ENCODE results near the gene PDXDC1.
"Not testable (repeated sequence)": the region's sequence is repeated elsewhere in the genome, so short reads cannot be mapped to it uniquely, and the experiment has no call there.

The PDXDC1 gene

DNA sequence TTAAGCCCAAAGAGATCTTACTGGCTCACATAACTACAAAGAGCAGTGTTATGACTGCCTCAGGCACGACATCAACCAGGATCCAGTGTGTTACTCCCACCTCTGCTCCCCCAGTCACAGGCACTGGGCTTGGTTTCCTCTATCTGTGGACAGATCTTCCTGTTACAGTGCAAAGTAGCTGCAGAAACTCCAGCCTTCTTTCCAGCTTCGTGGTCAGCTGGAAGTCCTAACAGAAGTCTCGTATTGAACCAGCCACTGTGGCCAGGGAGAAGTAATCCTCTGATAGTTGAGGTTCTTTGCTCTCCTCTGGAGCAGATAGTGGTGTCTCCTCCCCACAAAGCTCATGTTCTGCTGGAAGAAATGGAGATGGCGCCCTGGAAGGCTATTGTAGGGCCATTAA is 41.5 kb downstream of the PDXDC1 start:
- not testable (repeated sequence) for DNase-seq

DNA sequence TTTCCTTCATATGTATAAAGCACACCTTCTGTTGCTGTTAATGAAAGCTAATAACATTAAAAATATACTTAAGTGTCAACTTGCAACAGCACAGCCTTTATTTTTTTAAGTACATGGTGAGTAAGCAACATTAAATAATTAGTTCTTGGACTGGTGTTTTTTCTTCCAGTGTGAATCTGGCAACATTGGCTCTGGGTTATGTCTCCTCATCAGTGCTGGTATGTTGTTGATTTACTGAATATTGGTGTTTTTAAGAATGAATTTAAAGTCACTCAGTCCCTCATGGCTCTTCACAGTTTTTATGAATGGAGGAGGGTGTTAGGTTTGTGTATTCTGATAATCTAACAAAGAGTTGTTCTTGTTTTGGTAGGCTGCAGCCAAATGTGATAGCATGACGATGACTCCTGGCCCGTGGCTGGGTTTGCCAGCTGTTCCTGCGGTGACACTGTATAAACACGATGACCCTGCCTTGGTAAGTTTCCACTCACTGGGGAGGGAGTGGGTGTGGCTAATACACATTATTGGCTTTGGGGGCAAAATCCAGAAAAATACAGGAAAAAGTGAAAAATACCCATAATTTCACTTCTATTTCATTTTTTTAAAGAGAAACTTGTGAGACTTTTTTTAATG is 42.2 kb downstream of the PDXDC1 start:
- DNase-seq = not testable (repeated sequence)

GRCh38 chr16:15021429-15021828 is 46.6 kb downstream of the PDXDC1 start:
- not testable (repeated sequence) for DNase-seq

GRCh38 chr16:15022194-15022593 is 47.4 kb downstream of the PDXDC1 start:
- peak; percentile 10 for DNase-seq

GRCh38 chr16:15023381-15024077 is 48.7 kb downstream of the PDXDC1 start:
- not testable (repeated sequence) for DNase-seq

- DNase-seq = not testable (repeated sequence)
Observed at GRCh38 chr16:15024858-15025199, 50.0 kb downstream of the PDXDC1 start.

DNA sequence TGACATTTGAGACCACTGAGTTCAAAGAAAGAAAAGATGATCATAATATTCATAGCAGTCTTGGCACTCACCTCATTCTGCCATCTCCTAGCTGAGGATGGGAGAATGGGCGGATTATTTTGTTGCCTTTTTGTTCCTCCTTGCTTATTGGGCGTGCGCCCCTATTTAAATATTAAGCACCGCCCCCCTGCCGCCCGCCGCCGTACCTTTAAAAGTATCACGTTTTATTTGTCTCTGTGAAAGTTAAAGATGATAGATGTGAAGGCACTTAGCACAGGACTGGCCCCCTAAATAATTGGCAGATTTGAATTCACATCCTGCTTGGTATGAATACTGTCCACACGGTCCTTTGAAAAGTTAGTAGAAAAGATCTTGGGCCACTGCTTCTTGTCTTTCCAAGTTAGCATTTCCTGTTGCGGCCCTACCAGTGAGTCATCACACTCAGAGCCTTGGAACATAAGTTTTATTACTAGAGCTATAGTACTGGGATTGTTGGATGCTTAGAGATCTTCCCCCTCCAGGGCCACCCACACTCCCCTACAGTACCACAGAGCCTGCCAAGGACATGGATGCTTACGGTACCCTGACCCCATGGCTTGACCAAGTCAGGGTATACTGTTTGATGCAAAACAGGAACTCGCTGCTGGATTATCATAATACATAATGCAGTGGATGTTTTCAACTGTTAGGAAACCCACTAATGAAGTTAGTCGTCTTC is 50.6 kb downstream of the PDXDC1 start:
- DNase-seq = not testable (repeated sequence)

DNA sequence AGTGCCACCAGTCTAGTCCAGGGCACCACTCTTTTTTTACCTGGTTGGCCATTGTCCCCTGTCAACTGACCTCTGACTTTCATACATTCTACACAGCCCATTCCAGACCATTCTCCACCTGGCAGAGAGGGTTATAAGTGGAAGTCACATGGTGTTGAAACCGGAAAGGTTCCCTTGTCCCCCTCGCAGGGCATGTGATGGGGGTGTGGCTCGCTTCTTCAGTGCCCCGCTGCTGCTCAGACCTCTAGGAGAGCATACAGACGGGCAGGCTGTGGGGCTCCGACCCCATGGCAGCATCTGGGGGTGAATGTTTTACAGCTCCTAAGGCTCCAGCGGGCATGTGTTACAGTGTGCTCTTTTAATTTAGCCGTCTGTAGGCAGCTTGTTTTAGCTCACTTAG is 52.2 kb downstream of the PDXDC1 start:
- DNase-seq = not testable (repeated sequence)

DNA sequence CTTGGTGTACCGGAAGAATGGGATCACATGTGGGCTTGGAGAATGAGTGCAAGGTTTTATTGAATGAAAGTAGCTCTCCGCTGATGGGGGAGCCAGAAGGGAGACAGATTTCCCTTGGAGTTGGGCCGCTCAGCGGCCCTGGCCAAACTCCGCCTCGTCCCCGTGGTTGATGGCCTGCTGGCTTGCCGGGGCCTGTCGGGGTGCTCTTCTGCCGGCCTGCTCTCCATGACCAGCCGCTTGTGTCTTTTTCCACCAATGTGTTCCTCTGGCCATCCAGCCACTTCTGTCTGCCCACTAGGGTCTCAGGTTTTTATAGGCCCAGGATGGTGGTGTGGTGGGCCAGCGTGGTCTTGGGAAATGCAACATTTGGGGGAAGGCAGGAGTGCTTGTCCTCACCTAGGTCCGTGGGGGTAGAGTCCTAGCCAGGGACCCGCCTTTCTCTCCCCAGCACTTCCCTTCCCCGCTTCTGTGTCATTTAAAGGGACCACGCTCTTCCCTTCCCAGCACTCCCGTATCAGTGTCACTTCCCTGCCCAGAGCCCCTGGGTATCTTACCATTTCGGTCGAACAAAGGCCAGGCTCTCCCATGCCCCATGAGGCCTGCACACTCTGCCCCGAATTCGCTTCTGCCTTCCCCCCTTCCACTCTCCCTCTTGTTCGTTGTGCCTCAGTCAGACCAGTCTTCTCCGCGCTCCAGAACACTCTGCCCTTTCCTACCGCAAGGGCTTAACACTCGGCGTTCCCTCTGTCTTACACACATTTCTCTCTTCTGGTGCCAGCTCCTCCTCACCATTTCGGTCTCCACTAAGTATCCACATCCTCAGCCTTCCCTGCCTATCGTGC is 52.9 kb downstream of the PDXDC1 start:
- not testable (repeated sequence) for DNase-seq

GRCh38 chr16:15028345-15028715 is 53.5 kb downstream of the PDXDC1 start:
- not testable (repeated sequence) for DNase-seq

- DNase-seq = not testable (repeated sequence)
Observed at GRCh38 chr16:15028801-15029698, 54.2 kb downstream of the PDXDC1 start.

DNA sequence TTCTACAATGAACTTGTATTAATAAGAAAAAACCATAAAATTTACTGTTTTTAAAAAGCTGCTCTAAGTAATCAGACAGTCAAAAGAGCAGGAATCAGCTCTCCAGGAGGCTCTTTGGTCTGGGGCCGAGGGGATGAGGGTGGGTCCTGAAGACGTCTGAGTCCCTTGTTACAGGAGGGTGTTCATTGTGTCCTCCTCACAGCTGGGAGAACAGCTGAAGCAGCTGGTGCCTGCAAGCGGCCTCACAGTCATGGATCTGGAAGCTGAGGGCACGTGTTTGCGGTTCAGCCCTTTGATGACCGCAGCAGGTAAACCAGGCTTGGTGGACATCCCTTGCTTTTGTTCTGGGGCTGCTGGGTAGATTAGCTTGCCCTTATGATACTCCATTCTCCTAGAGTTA is 54.9 kb downstream of the PDXDC1 start:
- not testable (repeated sequence) for DNase-seq

- DNase-seq = no peak
Observed at GRCh38 chr16:15031179-15031578, 56.4 kb downstream of the PDXDC1 start.

DNA sequence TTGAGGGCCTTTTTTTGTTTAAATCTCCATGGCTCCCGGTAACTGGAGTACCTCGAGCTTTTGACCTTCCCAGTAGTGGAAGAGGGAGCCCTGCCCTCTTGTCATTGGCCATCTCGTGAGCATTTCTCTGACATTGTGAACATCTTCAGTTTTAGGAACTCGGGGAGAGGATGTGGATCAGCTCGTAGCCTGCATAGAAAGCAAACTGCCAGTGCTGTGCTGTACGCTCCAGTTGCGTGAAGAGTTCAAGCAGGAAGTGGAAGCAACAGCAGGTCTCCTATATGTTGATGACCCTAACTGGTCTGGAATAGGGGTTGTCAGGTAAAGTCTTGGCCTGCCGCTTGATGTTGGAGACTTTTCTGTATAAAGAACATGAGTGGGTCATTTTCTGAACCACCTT is 56.8 kb downstream of the PDXDC1 start:
- no peak for DNase-seq

DNA sequence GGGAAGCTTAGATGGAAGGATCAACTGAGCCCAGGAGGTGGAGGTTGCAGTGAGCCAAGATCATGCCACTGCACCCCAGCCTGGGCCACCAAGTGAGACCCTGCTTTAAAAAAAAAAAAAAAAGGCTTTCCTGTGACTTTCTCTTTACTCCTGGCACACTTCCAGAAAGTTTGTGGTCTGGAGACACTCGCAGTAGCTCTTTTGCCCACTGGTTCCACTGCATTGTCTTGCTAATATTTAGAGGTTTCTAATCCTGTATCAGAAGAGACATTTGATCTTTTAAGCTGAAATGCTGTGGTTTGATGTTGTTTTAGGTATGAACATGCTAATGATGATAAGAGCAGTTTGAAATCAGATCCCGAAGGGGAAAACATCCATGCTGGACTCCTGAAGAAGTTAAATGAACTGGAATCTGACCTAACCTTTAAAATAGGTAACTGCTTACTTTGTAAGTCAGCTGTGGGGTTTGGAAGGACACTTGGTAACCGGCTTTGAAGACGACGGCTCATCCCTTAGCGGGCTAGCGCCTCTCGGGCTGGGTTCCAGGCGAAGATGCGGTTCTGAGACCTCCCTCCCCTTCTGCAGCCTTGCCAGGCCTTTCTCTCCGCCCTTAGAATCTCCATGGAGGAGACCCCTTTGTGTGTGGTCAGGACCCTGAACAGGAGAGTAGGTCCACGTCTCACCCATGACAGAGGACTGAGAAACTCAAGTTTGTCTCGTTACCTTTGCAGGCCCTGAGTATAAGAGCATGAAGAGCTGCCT is 57.9 kb downstream of the PDXDC1 start:
- no peak for DNase-seq

DNA sequence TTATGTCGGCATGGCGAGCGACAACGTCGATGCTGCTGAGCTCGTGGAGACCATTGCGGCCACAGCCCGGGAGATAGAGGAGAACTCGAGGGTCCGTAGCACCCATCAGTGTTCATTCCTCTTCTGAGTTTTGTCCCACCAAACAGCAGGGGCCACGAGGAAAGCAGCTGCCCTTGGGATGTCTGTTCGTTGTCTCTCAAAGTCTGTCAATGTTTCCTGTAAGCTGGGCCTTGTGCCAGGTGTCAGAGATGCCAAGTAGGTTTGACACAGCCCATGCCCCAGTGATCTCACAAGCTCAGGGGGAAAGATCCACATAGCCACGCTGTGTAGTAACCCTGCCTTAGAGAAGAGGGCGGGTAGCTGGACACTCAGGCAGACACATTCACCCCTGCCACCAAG is 58.5 kb downstream of the PDXDC1 start:
- no peak for DNase-seq

GRCh38 chr16:15034266-15035162 is 59.7 kb downstream of the PDXDC1 start:
- no peak for DNase-seq

DNA sequence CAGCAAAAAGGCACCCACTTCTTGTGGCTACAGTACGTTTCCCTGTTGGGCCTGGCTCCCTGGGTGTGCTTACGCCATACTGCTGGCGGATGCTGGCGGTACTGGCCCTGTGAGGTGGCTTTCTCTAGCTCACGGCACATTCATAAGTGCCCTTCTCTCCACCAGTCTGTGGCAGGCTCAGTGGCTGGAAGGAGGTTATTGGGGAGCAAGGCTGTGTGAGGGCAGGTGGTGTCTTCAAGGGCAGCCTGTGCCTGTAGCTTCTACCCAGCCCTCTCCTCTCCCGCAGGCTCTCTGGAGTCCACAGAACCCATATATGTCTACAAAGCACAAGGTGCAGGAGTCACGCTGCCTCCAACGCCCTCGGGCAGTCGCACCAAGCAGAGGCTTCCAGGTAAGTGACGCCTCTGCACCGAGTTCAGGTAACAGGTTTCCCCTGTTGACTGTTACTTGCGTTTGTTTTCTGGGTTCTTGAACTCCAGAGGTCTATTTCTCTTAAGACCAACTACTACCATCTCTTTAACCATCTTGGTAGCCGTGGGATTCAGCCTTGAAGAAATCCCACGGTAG is 60.4 kb downstream of the PDXDC1 start:
- DNase-seq = no peak

DNA sequence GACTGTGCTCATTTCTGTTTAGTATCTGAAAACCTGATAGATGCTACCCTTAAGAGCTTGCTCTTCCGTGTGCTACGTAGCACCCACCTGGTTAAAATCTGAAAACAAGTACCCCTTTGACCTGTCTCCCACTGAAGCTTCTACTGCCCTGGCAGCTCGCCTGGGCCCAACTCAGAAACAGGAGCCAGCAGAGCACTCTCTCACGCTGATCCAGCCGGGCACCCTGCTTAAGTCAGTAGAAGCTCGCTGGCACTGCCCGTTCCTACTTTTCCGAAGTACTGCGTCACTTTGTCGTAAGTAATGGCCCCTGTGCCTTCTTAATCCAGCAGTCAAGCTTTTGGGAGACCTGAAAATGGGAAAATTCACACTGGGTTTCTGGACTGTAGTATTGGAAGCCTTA is 62.2 kb downstream of the PDXDC1 start:
- no peak for DNase-seq

DNA sequence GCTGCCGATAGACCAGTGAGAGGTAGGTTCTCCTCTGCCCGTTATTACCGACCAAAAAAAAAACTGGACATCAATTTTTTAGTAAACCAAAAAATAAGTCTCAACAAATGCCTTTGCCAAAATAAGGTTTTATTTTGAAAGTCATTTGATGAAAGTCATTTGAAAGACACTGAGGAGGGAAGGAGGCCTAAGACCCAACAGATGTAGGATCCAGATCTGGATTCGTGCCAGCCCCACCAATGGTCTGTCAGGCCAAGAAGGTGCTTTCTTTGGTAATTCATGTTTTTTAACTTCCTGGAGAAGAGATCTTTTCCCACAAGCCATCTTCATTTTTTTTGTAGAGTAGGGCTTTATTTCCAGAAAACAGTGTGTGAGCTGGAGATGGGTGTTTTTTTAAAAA is 62.9 kb downstream of the PDXDC1 start:
- no peak for DNase-seq
